Activated CD4-positive, alpha-beta T cell treated with anti-CD3 and anti-CD28 coated beads for 24 hours (primary cell): Measurements from ENCODE around the gene PLOD2.

Source experiments
- DNase-seq, 2 donors: peaks; one replicate each; pipeline ENCODE4 v3.0.0-alpha.2; 2020; ENCODE audit warnings: low read depth in 2 of 2

PLOD2 gene

DNA sequence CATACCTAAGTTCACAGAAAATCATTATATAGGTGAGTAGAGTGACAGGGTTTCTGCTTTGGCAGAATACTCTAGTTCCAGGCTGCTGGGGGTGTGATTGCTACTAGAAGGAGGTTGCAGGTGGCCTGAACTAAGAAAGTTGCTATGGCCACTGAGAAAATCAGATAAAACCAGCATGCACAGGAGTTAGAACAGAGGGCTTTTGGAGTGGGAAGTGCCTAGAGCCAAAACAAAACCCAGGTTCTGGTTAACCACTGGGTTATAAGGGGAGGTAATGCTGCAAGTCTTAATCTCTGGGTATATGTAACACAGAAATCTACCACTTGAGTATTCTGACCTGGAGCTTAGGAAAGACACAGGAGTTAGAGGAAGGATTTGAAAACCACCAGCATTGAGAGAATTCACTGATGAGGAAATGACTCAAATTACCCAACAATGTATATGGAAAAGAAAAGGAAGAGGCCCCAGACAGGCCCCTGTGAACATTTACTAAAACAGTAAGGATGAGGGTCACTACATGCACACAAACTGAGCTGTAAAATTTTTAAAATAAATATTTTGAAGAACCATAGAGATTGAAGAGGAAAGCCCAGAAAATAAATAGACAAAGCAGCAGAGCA, 60.0 kb downstream of the PLOD2 start:
- DNase-seq, result no peak

- no peak for DNase-seq
These were observed 60.8 kb downstream of the PLOD2 start for GRCh38 chr3:146100180-146100579.

- DNase-seq, result no peak
These were observed 61.7 kb downstream of the PLOD2 start for GRCh38 chr3:146099316-146099715.

DNA sequence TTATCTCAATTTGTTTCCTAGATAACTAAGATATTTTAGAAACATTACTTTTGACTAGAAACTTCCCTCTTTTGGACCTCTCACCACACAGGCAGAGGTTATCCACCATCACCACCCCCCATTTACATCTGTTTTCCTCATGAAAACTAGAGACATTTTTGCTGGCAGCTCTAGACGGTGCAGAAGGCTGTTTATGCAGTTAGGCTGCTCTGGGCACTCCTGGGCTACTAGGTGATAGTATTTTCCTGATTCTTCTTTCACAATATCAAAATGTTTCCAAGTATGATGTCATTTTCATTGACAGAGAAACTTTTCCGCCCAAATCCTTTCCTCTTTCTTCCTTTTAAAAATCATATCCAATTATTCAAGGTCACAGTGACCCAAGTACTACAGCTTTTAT, 67.1 kb downstream of the PLOD2 start:
- no peak for DNase-seq

- no peak for DNase-seq
These were observed 68.8 kb downstream of the PLOD2 start for GRCh38 chr3:146092230-146092629.

- DNase-seq, result no peak
These were observed 69.6 kb downstream of the PLOD2 start for GRCh38 chr3:146091397-146091796.

DNA sequence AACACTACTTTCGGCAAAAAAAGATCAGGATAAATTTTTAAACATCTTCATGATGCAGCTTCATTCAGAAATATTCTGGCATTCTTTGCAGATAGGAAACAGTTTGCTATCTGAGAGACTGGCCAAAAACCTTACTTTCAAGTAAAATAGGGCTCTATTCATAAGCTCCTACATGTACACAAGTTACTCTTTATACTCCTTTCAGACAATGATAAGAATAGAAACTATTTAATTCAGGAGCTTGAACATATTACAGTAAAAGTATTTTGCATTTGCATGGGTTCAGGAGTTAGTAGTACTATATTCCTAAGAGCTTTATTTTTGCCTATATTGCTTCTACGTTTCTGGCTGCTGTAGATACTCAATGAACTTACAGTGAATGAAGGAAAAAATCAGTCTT, 70.5 kb downstream of the PLOD2 start:
- DNase-seq, result no peak

DNA sequence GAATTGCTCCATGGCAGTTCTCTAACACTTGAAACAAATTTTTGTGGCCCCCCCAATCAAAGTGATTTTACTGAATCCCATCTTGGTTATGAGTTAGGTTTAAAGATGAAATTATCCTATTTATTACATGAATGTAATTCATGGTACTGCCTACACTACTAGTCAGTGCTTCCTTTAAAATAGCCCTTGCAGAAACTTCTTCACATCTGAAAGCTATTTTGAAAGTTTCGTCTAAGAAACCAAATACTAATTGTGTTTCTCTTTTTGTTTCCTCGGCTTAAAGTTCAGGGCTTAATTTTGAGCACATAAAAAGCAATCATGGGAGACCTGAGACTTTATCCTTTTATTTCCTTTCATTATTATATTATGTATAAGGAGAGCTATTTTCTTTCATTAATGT, 72.1 kb downstream of the PLOD2 start:
- no peak for DNase-seq

GRCh38 chr3:146087116-146087515, 73.9 kb downstream of the PLOD2 start:
- DNase-seq, result no peak

DNA sequence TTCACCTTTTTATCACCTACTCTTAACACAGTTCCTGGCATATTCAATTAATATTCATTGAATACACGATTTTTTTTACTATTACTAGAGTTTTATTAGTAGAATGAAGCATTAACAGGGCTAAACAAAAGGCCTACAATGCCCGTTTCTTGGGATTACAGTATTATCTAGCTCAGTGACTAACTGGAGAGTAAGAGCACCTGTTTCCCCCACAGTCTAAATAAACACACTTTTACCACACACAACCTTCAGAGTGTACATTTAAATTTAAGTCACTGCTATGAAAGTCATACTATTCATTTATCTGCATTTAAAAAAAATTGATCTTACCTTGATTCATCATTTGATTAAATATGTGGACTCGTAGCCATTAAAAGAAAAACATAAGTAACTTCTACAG, 74.8 kb downstream of the PLOD2 start:
- no peak for DNase-seq

DNA sequence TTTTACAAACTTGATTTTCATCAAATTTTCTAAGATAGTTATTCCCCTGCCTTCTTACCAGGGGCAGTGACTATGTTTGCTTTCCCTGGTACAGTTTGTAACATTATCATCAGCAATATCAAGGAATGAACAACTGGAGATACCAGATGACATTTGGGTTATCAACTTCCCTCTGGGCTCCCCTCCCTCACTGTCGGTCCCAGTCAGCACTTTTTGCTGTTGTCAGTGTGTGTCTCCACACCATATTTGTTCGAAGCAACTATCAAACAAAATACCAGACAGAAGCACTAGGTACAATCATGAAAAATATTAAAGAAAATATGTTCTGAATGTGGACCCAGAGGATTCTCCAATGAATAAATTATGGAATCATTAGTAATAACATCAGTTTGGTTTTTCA, 75.3 kb downstream of the PLOD2 start:
- DNase-seq, result no peak

GRCh38 chr3:146080578-146080977, 80.4 kb downstream of the PLOD2 start:
- DNase-seq, result no peak

DNA sequence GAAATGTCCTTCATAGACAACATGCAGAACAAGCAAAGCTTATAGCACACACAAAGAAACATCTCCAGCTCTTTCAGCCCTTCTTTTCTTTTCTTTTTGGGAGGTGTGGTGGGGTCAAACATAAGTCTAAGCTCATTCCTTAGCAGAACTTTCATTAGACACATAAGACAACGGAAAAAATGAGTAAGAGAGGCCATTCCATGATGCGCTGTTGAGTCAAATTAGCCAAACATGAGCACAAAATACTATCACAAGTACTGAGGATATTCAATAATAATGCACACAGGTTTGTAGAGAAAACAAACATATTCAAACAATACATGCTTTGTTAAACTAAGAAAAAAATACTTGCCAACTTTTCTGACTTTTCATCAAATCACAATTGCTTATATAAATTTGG, 83.0 kb downstream of the PLOD2 start:
- no peak for DNase-seq

- DNase-seq, result no peak
These were observed 83.8 kb downstream of the PLOD2 start for GRCh38 chr3:146077181-146077580.

DNA sequence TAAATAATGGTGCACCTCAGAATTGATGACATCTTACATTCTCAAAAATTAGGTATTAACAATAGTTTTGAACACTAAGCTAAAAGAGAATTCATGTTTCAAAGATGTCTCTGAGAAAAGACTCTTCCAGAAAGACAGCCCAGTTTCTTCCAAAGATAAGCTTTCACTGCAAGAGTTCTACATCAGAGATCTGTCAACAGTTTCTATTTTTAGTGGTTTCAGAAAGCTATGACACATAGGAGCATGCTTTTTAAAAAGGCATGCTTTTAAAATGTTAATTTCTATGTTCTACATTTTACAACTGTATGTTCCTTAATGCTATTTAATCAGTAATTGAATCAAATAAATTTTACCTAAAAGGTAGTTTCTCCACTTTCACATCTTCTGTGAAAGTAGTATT, 88.2 kb downstream of the PLOD2 start:
- DNase-seq, result no peak

GRCh38 chr3:146072061-146072460, 88.9 kb downstream of the PLOD2 start:
- DNase-seq, result no peak

DNA sequence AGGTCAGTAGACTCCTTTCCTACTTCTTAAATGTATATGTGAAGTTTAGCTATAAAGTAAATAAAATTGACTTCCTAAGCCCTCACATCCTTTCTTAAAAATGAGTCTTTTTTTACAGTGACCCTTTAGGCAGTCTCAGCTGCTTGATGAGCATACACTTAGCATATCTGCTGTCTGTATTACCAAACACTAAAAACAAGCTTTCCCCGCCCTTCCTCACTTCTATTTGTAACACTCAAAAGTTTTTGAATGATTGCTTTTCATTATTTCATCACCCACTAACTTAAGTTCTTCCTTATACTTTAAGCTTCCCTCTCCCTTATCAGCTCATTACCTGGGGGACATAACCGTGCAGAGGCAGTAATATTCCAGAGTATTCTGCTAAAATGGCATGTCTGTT, 89.4 kb downstream of the PLOD2 start:
- no peak for DNase-seq

GRCh38 chr3:146067048-146067447, 93.9 kb downstream of the PLOD2 start:
- DNase-seq, result no peak

GRCh38 chr3:146065573-146066006, 95.4 kb downstream of the PLOD2 start:
- DNase-seq, result no peak

DNA sequence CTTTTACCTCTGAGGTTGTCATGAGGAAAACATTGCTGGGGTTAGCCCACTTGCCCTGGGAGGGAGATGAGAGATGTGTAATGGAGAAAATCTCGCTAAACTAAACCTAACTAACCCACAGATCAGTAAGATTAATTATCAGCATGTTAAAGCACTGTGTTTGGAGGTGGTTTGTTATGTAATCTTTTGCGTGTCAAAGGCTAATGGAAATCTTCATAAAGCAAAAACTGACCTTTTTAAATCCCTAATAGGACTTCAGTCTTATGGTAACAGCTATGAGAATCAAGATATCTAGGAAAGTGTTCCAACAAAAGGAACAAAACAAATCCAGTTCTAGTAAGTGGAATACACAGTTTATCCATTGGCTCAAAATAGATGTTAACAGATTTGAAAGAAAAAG, 102.7 kb downstream of the PLOD2 start:
- DNase-seq, result no peak

DNA sequence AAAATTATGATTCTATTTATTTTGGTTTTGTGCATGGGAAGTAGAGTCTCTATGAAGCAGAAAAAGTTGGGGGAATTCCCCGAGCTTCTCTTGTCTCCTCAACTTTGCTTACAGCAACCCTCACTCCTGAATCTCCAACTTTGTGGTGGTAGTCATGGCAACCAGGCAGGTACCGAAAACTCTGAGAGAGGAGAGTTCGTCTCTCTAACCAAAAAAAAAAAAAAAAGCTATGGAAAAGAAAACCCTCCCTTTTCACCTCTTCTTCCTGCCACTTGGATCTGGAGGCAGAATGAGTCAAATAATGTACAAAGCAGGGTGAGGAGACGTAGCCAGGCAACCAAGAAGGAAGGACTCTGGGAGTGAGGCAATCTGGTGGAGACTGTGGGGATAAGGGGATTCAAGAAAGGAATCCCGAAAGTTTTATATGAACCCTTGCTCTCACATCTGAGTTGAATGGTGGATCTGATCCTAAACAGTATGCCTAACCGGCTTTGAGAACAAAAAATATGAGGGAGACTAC, 108.1 kb downstream of the PLOD2 start:
- no peak for DNase-seq

DNA sequence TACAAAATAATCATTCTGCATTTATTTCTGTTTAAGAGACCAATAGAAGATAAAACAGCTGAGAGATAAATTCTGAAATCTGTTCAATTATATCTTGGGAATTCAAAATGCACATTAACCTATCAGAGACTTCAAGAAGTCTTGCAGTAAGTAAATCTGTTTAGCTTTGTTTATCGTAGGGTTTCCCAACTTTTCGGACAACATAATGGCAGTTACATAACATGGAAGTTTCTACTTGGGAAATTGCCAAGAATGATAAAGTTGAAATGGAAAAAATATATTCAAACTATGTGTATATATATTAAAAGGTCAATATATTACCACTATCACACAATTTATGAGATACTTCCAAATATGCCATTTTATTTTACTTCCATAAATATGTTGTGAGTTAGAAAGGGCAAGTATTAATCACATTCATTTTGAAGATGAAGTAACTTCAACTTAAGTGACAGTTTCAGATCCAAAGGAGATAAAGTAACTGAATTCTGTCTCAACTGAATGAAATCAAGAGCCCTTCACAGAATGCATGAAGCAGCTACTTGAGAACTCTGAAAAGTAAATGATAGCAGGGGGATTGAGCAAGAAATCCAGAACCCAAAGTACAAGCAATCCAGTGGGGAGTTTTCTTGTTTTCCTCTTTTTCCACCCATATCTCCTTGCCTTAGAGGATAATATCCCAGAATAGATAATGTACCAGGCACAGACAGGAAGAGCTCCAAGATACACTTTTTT, 108.8 kb downstream of the PLOD2 start:
- no peak for DNase-seq

DNA sequence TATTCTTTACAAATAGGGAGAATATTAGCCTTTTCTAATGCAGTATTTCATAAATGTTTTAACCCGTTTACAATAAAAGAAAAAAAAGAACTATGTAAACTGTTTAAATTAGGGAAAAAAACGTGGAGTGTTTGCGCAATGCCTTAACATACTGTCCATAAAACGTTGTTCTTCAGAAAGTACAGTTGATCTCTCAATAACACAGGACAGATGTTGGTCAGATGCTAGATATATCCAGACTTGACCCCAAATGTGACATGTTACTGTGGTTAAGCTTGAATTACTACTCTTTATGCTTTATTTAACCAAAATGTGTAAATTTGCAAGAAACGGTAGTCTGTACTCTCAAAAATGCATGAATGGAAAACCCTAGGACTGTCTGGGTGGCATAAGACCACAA, 110.3 kb downstream of the PLOD2 start:
- no peak for DNase-seq

GRCh38 chr3:146047485-146047884, 113.5 kb downstream of the PLOD2 start:
- DNase-seq, result no peak
